Spleen (tissue), 11 donors: ENCODE data around the gene ATG14. TPM values are rescaled to one million over a fixed set of nuclear protein-coding genes. Genes with fewer than 3 reads are reported as not detected.

Experiments
- DNase-seq: peaks from one replicate; pipeline ENCODE4 v3.0.0-alpha.2; 2020
- H3K27ac ChIP-seq, 8 donors: fragments of 200-600 bp; sonication (generic) in 7 of 8; 1 replicate in 4 of 8; 2 replicates in 4 of 8; pipeline versions ENCODE4 v1.5.0 to v1.8.0; 2016 to 2021; ENCODE audit warnings: inconsistent platforms in 4 of 8, mild to moderate bottlenecking in 4 of 8, moderate library complexity in 1 of 8
- H3K27me3 ChIP-seq, 7 donors: fragments of 200-600 bp; sonication (generic) in 6 of 7; replicated peaks in 1 of 7; 1 replicate in 4 of 7; 2 replicates in 3 of 7; pipeline versions ENCODE4 v1.5.0 to v1.8.0; 2016 to 2021; ENCODE audit warnings: inconsistent platforms in 3 of 7, mild to moderate bottlenecking in 1 of 7
- H3K36me3 ChIP-seq, 6 donors: fragments of 200-600 bp; sonication (generic) in 5 of 6; 1 replicate in 4 of 6; 2 replicates in 2 of 6; pipeline versions ENCODE4 v1.5.0 to v1.8.0; 2016 to 2021; ENCODE audit warnings: inconsistent platforms in 2 of 6
- H3K4me1 ChIP-seq, 6 donors: fragments of 200-600 bp; sonication (generic) in 5 of 6; 1 replicate in 3 of 6; 2 replicates in 3 of 6; pipeline versions ENCODE4 v1.5.0 to v1.8.0; 2016 to 2021; ENCODE audit warnings: inconsistent platforms in 3 of 6
- H3K4me3 ChIP-seq, 8 donors: fragments of 200-600 bp; sonication (generic) in 7 of 8; 1 replicate in 4 of 8; 2 replicates in 4 of 8; pipeline versions ENCODE4 v1.5.0 to v1.8.0; 2016 to 2021; ENCODE audit warnings: inconsistent platforms in 4 of 8, mild to moderate bottlenecking in 4 of 8, moderate library complexity in 2 of 8
- H3K9me3 ChIP-seq, 8 donors: fragments of 200-600 bp; sonication (generic) in 7 of 8; 1 replicate in 4 of 8; 2 replicates in 4 of 8; pipeline versions ENCODE4 v1.5.0 to v1.8.0; 2016 to 2021; ENCODE audit warnings: inconsistent platforms in 4 of 8
- CTCF ChIP-seq, 11 experiments: fragments of 200-600 bp in 7 of 11; fragments of 450-650 bp in 4 of 11; sonication (generic) in 4 of 11; IDR thresholded peaks in 8 of 11; conservative IDR thresholded peaks in 3 of 11; 1 replicate in 7 of 11; 2 replicates in 4 of 11; pipeline versions ENCODE4 v1.4.0 to v1.8.0; 2016 to 2021; ENCODE audit warnings: antibody characterized with exemption in 11 of 11, inconsistent platforms in 4 of 11, mild to moderate bottlenecking in 1 of 11
- POLR2A ChIP-seq, 3 donors: fragments of 450-650 bp; IDR thresholded peaks; one replicate each; pipeline ENCODE4 v1.5.1; 2017; ENCODE audit warnings: antibody characterized with exemption in 3 of 3, mild to moderate bottlenecking in 1 of 3
- POLR2AphosphoS5 ChIP-seq, 3 donors: sonication (generic); formaldehyde crosslinking; IDR thresholded peaks; one replicate each; pipeline ENCODE4 v1.5.1; 2017; ENCODE audit warnings: antibody characterized with exemption in 3 of 3
- WGBS, 5 donors: extraction: QIAGEN DNeasy Blood & Tissue Kit in 3 of 5; methylation state at CpG; one replicate each; pipeline versions ENCODE4 v1.1.5 to v1.1.7; 2013 to 2018; 5-methylcytosine and 5-hydroxymethylcytosine counted together
- intact Hi-C: fragments of 100-400 bp; cut with DNase I; formaldehyde crosslinking; loops from one replicate; pipeline ENCODE4 v1.15.0; 2023; ENCODE audit warnings: low total_unique reads
- polyA plus RNA-seq, 3 donors: library from polyadenylated mRNA; stranded (reverse); fragments of 200-250 nt; gene quantifications; one replicate each; pipeline ENCODE4 v1.2.1, GENCODE V29; 2013
- total RNA-seq, 7 donors: library from RNA; depleted of rRNA in 3 of 7; stranded (reverse); fragments of >200 nt in 3 of 7; fragmentation: NEBNext Ultra II Directional in 4 of 7; extraction: Animal tissue kit (Norgen Biotek cat#: 25700) in 4 of 7; gene quantifications; one replicate each; pipeline versions ENCODE4 v1.1.0 to v1.2.1, GENCODE V29; 2016 to 2021
- donor health status: healthy with polysubstance abuse.
- donor health status: DM: no; HTN: no; CAD: no; lungs with moderate emphysema.
- donor health status: DM: no; HTN: no; CAD: no.
- donor health status: Bipolar disorder and iron deficiency.
- donor health status: healthy.
- donor health status: DM: no; HTN: no; CAD: no.
- donor health status: DM: yes; HTN: yes; CAD: no.

The ATG14 gene
- total and polyA plus RNA-seq, 10 donors, result 5.4 to 14.8 (median 12.1) TPM

DNA sequence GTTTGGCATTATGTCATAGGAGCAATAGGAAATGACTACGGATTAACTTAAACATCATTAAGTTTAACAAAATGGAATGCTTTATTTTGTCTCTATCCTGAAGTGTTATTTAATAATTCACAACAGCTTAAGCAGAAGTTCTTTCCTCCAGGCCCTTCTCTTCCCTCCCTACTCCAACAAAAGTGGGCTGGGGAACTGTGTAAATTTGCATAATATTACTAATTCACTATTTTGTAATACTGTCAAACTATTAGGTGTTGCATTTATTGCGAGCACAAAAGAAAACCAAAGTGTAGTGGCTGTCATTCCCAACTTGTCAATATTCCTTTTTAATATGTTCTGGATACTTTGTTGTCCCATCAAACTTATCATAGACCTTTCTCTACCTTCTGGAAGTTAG, 69.8 kb downstream of the ATG14 start:
- DNase-seq, result no peak
- no peak for TF ChIP-seq POLR2AphosphoS5 (IDR thresholded peaks at IDR 0.05)
- TF ChIP-seq CTCF (IDR thresholded peaks at IDR 0.05 in 8 of 11, conservative IDR thresholded peaks at IDR 0.05 in 3 of 11), result no peak
- no peak for TF ChIP-seq POLR2A (IDR thresholded peaks at IDR 0.05)
- H3K36me3 ChIP-seq, result no peaks in the 10 kb centered on the region
- no peaks in the 10 kb centered on the region for H3K27me3 ChIP-seq
- 70 to 94% (median 74%) methylated on average over 2 of the region's 2 CpGs for whole genome bisulfite sequencing, 5 donors
- H3K27ac ChIP-seq, result no peak overlapping the region
- intact Hi-C loops, result no loop called here
- H3K9me3 ChIP-seq, result no peaks in the 10 kb centered on the region
- no peak overlapping the region for H3K4me3 ChIP-seq
- H3K4me1 ChIP-seq, result peaks cover 7 to 94% (median 36%) of the 10 kb centered on the region in 6 donors

- Histone ChIP-seq H3K27me3 (no peaks in the 10 kb centered on the region), H3K4me3 (no peak overlapping the region), H3K36me3 (no peaks in the 10 kb centered on the region), H3K4me1 (peaks cover 12 to 94% (median 41%) of the 10 kb centered on the region in 6 donors), H3K27ac (no peak overlapping the region), H3K9me3 (no peaks in the 10 kb centered on the region)
- 92 to 100% (median 97%) methylated on average over 3 of the region's 3 CpGs for WGBS, 5 donors
- no peak for DNase-seq
- TF ChIP-seq CTCF (IDR thresholded peaks at IDR 0.05 in 8 of 11, conservative IDR thresholded peaks at IDR 0.05 in 3 of 11), result no peak
- TF ChIP-seq POLR2AphosphoS5 (IDR thresholded peaks at IDR 0.05), result no peak
- TF ChIP-seq POLR2A (IDR thresholded peaks at IDR 0.05), result no peak
- intact Hi-C loops, result no loop called here
Observed at GRCh38 chr14:55340482-55340881, 71.1 kb downstream of the ATG14 start.

DNA sequence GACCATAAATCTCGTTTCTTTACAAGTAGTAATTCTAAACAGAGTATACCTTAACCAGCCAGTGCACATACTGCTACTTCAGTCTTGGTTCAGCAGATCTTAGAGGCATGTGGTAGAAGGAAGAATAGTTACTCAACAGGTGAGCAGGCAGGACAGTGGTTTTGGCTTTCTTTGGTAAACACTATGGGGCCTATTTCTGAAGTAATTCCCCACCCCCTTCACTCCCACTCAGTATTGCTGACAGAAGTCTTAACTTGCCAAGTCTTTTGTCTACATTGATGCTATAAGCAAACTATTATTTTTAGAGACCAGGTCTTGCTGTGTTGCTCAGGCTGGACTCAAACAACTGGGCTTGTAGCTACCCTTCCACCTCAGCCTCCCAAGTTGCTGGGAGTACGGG, 71.9 kb downstream of the ATG14 start:
- DNase-seq, result no peak
- peaks cover 12 to 94% (median 46%) of the 10 kb centered on the region in 6 donors for H3K4me1 ChIP-seq
- no peak overlapping the region for H3K4me3 ChIP-seq
- no peaks in the 10 kb centered on the region for H3K36me3 ChIP-seq
- no peaks in the 10 kb centered on the region for H3K27me3 ChIP-seq
- TF ChIP-seq POLR2AphosphoS5 (IDR thresholded peaks at IDR 0.05) (no peak), CTCF (IDR thresholded peaks at IDR 0.05 in 8 of 11, conservative IDR thresholded peaks at IDR 0.05 in 3 of 11) (no peak), POLR2A (IDR thresholded peaks at IDR 0.05) (no peak)
- 52 to 65% (median 59%) methylated on average over 2 of the region's 2 CpGs for WGBS, 5 donors
- H3K27ac ChIP-seq, result peak overlapping the region in 2 of 8 donors; percentile 19 to 26
- no peaks in the 10 kb centered on the region for H3K9me3 ChIP-seq
- intact Hi-C loops, result no loop called here

GRCh38 chr14:55336691-55337090, 74.9 kb downstream of the ATG14 start:
- Histone ChIP-seq H3K9me3 (no peaks in the 10 kb centered on the region), H3K36me3 (no peaks in the 10 kb centered on the region), H3K4me1 (peaks cover 29 to 96% (median 67%) of the 10 kb centered on the region in 6 donors), H3K4me3 (no peak overlapping the region), H3K27ac (peak overlapping the region in 6 of 8 donors; percentile 5 to 86 (median 50)), H3K27me3 (no peaks in the 10 kb centered on the region)
- DNase-seq, result no peak
- 83 to 92% (median 85%) methylated on average over 3 of the region's 3 CpGs for WGBS, 5 donors
- TF ChIP-seq POLR2AphosphoS5 (IDR thresholded peaks at IDR 0.05) (no peak), CTCF (IDR thresholded peaks at IDR 0.05 in 8 of 11, conservative IDR thresholded peaks at IDR 0.05 in 3 of 11) (no peak), POLR2A (IDR thresholded peaks at IDR 0.05) (no peak)
- intact Hi-C loops, result no loop called here
